Stimulated activated CD8-positive, alpha-beta memory T cell treated with anti-CD3 and anti-CD28 coated beads, Interleukin-4, amount 100 ng/mL, for 1 hour (primary cell): ENCODE measurements around the gene CSF1R.
"Not testable (repeated sequence)": the region's sequence is repeated elsewhere in the genome, so short reads cannot be mapped to it uniquely, and the experiment has no call there.

Experiments used
- DNase-seq, 2 donors: peaks; one replicate each; pipeline ENCODE4 v3.0.0-alpha.2; 2020; ENCODE audit warnings: low read depth in 2 of 2, low spot score in 1 of 2

The CSF1R gene

DNA sequence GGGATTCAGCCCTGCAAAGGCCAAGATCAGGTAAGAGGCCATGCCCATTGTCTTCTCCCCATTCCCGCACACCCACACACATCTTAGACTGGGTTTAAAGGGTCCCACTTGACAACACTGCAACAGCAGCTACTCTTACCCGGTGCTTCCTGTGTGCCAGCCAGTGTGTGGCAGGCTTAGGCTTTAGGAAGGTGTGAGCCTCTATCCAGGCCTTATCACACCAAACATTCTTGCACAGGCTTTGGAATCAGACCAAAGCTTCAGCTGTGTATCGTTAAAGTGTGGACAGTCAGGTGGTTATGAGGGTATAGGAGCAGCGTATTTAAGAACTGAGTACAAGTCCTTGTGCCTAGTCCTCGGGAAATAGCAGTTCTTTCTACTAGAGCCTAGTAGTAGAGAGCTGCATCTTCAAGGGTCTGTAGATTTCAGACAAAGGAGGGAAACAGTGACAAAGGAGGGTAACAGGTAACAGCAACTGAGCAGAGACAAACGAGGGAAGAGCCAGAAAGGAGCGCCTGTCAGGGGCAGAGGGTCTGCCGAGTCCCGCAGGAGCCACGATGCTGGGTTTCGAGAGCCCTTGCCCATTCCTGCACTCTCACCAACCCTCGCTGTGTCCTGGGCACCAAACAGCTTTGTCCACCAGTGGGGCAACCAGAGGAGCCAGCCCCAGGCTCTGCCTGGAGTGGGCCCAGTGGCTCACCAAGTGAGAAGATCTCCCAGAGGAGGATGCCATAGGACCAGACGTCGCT lies 30.9 kb downstream of the CSF1R start:
- no peak for DNase-seq

DNA sequence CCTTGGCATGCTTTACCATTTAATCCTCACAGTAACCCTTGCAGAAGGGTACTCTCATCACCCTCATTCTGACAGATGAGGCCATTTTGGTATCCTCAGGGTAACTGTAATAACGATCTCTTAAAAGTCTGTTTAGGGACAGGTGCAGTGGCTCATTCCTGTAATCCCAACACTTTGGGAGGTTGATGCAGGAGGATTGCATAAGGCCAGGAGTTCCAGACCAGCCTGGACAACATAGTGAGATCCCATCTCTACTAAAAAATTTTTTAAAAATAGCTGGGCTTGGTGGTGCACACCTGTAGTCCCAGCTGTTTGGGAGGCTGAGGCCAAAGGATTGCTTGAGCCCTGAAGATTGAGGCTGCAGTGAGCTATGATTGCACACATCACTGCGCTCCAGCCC lies 31.8 kb downstream of the CSF1R start:
- DNase-seq, result no peak

GRCh38 chr5:150053713-150054392 lies 32.5 kb downstream of the CSF1R start:
- no peak for DNase-seq

GRCh38 chr5:150052956-150053712 lies 33.2 kb downstream of the CSF1R start:
- DNase-seq, result no peak

DNA sequence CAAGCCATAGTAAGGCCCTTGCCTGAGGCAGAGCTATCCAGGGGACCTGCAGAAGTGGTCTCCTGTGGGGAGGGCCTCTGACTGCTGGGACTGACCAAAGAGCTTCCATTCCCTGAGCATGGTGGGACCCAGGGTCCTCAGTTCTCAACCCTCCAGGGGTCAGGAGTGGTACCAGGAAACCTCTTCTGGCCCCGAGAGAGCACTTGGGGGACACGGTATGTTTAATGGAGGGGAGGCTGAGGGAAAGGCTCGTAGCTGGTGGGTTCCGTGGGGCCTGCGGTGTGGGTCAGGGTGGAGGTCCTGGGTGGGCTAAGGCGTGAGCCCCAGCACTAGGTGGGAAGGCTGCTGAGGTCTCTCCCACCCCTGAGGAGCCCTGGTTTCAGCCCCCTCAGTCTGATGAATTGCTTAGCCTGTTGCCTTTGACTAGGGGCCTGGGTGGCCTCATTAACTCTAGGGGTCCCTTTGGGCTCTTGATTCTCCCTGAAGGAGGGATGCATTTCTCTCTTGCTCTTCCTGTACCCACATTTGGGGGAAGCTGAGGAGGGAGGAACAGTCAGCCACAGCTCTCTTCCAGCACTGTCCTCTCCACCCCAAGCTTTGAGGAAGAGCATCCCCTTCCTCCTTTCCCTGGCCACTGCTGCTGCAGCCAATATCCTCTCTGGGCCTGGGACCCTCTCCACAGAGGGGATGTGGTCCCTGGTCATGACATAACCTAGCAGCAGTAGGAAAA lies 34.0 kb downstream of the CSF1R start:
- no peak for DNase-seq

- no peak for DNase-seq
Measured at GRCh38 chr5:150051657-150052195, 34.6 kb downstream of the CSF1R start.

DNA sequence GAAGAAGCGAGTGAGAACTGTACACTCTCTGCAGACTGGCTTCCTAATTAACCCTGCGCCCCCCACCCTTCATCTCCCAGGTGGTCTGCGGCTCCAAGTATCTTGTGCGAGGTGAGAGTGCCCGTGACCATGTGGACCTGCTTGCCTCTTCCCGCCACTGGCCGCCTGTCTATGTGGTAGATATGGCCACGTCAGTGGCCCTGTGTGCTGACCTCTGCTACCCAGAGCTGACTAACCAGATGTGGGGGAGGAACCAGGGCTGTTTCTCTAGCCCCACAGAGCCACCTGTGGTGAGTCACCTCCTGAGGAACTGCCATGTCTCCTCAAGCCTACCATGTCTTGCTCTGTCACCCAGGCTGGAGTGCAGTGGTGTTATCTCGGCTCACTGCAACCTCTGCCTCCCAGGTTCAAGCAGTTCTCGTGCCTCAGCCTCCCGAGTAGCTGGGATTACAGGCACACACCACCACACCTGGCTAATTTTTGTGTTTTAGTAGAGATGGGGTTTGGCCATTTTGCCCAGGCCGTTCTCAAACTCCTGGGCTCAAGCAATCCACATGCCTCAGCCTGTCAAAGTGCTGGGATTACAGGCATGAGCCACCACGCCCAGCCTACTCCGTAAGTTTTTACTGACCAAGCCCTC lies 36.1 kb downstream of the CSF1R start:
- not testable (repeated sequence) for DNase-seq

GRCh38 chr5:150046031-150046430 lies 40.3 kb downstream of the CSF1R start:
- DNase-seq, result no peak

DNA sequence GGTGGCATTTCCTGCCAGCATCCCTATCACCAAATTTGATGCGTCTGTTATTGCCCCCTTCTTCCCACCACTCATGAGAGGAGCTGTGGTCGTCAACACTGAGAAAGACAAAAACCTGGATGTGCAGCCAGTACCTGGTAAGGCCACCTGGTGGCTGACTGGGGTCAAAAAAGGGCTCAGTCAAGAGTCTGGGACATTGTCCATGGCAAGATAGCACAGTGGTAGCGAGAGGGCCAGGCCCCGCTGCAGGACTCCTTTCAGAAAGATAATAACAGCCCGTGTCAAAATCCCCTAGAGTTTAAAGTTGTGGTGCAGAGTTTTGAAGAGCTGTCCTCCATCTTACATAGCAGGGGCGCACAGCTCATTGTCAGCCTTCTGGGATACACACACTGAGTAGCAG lies 40.8 kb downstream of the CSF1R start:
- no peak for DNase-seq

DNA sequence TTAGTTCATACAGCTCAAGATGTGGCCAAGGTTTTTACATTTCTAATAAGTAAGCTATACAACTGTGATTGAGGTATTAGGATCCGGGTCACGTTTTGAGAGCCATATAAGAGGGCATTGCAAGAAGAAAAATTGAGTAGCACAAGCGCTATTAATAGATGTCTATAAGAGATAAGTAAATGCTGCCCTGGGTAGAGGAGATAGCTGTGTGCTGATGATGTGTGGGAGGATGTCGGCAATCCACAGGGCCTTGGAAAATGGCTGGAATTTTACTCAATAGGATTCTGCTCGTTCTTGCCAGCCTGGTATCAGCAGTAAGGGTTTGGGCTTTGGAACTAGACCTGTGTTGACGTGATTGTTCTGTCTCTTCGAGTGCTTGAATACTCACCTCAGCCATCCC lies 41.6 kb downstream of the CSF1R start:
- no peak for DNase-seq

- DNase-seq, result no peak
Measured at GRCh38 chr5:150044329-150044681, 42.0 kb downstream of the CSF1R start.

GRCh38 chr5:150043657-150044328 lies 42.6 kb downstream of the CSF1R start:
- DNase-seq, result no peak

DNA sequence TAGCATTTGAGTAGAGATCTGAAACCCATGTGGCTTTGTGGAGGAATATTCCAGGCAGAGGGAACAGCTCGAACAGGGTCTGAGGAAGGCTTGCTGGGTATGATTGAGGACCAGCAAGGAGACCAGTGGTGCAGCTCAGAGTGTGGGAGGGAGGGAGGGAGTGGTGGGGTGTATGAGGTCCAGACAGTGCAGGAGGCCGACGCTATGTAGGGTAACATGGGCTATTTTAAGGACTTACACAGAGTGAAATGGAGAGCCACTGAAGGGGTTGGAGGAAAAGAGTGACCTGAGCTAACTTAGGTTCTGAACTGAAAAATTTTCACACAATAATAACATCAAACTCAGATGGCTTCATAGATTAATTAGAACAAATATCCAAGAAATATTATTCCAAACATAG lies 43.9 kb downstream of the CSF1R start:
- DNase-seq, result no peak

GRCh38 chr5:150038547-150038946 lies 47.8 kb downstream of the CSF1R start:
- DNase-seq, result no peak

DNA sequence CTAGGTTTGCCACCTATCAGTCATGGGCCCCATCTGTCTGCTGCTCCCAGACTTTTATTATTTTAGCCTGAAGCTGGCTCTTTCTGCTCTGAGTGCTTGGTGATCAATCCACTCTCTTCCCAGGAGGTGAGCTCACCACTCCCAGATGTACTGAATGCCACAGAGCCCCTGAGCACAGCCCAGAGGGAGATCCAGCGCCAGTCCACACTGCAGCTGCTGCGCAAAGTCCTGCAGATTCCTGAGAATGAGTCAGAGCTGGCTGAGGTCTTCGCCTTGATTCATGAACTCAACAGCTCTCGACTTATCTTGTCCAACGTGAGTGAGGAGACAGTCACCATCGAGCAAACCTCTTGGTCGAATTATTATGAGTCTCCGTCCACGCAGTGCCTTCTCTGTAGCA lies 49.8 kb downstream of the CSF1R start:
- no peak for DNase-seq

DNA sequence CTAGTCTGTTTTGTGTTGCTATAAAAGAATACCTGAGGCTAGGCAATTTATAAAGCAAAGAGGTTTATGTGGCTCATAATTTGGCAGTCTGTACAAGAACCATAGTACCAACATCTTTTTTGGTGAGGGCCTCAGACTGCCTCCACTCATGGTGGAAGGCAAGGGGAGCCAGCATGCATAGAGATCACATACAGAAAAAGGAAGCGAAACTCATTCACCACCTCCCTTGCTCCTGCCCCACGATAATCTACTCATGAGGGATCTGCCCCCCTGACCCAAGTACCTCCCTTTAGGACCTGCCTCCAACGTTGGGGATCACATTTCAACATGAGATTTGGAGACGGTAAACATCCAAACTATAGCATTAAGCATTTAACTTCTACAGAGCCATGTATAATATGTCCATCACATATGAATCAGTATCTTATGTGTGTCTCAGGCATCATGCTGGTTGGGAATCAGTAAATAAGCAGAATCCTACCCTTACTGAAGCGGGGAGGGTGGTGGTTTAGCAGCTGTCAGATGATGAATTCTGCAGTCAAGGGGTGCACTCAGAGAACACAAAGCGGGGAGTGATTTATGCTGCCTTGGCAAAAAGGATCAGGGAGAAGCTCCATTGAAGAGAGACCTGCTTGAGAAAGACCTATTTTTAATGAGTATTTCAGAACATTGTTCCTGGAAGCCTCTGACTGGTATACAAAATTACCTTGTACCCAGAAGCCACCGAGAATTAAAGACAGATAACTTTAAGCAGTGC lies 51.0 kb downstream of the CSF1R start:
- no peak for DNase-seq

DNA sequence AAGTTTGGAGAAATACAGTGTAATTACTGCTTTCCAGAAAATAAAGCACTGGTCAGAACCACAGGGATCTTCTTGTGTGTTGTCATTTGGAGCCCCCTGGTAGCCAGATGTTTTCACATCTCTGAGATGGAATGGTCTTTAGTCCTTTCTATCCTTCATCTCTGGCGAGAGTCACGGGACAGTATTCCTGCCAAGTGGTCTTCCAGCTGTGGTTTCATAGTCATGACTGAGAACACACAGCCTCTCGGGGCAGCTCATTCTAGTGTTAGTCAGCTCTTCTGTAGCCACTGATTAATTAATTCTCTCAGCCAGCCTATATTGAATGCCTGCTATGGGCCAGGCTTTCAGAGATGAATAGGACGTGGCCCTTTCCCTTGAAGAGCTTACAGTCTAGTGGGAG lies 51.7 kb downstream of the CSF1R start:
- DNase-seq, result no peak

- no peak for DNase-seq
Measured at GRCh38 chr5:150033334-150033733, 53.0 kb downstream of the CSF1R start.

- DNase-seq, result not testable (repeated sequence)
Measured at GRCh38 chr5:150028047-150028446, 58.3 kb downstream of the CSF1R start.
